Amniotic stem cell (primary cell): ENCODE measurements around the gene STK33.
"Not testable (repeated sequence)": the region's sequence is repeated elsewhere in the genome, so short reads cannot be mapped to it uniquely, and the experiment has no call there.

Experiments used
- DNase-seq: peaks from one replicate; lab custom pipeline; 2025; lab: John Stamatoyannopoulos, UW

STK33 gene

DNA sequence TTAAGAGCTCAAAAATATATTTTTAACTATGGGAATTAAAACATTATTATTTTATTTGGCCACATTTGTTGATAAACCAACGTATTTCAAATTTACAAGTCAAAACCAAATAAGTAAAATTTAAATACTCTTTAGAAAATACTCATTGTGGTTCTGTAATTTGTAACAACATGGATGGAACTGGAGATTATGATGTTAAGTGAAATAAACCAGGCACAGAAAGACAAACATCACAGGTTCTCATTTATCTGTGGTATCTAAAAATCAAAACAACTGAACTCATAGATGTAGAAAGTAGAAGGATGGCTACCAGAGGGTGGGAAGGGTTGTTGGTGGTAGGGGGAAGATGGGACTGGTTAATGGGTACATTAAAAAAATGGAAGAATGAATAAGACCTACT is 50.8 kb downstream of the STK33 start:
- no peak for DNase-seq

DNA sequence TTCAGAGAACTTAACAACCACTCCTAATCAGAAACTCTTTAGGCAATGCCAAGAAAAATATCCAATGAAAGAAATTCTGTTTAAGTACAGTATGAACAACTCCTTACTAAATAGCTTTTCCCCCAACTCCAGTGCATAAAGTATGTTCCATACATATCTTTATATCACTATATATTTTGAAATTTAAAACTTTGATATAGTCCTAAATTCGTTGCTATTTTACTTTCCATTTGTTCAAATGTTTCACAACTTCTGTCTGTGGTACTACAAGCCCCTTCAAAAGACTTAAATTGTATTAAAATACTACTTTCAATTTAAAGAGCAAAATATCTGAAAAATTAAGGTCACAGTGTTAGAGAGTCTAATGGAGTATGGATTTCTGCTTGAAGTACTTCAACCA is 52.6 kb downstream of the STK33 start:
- no peak for DNase-seq

DNA sequence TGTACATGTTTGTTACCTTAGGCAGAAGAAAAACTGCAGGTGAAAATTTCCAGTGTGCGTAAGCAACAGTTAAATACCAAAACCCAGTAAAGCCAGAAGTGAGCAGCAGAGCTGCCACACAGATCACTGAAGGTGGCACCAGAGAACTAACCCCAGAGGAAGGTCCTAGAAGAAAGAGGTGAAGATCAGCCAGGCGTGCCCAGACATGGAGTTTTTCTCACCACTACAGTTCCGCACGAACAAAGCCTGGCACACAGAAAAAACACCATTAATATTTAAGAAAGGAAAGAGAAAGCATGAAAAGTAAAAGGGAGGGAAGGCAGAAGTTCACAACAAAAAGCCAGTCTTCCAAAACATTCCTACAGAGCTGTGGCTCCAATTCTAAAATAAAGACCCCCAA is 60.7 kb downstream of the STK33 start:
- no peak for DNase-seq

DNA sequence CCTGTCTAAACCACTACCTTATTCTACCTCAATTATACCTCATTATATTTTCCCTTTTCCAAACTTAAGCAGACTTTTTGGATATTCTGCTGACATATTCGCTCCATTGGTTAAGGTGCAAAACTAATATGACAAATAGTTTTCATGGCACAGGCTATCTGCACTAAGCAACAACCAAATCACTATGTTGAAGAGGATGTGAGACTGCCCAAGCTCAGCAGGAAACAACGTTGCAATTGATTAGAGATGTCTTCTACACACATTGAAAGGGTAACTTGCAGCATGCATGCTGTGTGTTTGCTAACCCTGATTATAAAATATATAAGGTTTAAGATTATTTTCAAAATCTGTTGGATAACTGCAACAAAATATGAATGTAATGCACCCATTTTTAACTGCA is 61.6 kb downstream of the STK33 start:
- no peak for DNase-seq

DNA sequence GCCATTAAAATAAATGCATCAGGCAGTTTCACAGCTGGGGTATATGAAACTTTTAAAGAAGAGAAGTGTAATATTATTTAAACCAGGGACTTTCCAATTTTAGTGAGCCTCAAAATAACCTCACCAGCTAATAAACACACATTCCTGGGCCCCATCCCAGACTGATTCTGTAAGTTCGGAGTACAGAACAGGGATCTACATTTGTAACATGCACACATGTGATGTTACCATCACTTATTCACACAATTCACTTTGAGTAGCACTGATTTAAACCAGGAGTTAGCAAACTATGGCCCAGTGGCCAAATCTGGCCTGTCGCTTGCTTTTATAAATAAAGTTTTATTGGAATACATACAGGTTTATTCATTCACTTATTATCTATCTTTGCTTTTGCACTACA is 62.0 kb downstream of the STK33 start:
- no peak for DNase-seq

DNA sequence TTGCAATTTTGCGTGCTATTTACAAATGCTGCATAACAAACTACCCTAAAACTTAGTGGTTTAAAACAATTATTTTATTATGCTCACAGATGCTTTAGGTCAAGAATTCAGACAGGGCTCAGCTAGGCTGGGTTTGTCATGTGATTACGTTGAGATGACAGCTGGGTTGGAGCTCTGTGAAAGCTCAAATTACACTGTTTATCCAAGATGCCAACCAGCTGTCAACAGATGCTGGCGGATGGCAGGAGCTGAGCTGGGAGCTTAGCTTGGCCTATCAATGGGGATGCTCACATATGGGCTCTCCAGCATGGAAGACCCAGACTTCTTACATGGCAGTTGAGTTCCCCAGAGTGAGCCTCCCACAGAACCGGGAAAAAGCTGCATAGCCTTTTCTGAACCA is 62.7 kb downstream of the STK33 start:
- DNase-seq = no peak

DNA sequence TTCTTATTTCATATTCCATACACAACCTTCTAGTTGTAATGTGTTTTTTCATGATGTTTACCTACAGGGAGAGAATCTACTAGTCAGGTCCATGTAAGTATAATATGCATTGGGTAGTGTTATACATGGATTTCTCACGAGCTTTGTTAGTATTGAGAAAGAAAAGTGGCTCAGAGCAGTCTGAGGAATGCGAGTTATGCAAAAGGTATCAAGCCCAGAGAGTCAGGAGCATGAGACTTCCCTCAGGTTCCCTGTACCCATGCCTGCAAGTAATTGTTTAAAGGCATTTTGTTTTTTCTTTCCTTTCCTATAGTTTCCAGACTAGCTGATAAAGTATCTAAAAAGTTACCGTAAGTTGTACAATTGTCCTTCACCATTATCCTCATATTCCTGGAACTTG is 66.1 kb downstream of the STK33 start:
- no peak for DNase-seq

DNA sequence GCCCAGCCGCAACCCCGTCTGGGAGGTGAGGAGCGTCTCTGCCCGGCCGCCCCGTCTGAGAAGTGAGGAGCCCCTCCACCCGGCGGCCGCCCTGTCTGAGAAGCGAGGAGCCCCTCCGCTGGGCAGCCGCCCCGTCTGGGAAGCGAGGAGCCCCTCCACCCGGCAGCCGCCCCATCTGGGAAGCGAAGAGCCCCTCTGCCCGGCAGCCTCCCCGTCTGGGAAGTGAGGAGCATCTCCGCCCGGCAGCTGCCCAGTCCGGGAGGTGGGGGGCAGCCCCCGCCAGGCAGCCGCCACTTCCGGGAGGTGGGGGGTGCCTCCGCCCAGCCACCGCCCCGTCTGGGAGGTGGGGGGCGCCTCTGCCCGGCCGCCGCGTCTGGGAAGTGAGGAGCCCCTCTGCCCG is 70.6 kb downstream of the STK33 start:
- DNase-seq = no peak

DNA sequence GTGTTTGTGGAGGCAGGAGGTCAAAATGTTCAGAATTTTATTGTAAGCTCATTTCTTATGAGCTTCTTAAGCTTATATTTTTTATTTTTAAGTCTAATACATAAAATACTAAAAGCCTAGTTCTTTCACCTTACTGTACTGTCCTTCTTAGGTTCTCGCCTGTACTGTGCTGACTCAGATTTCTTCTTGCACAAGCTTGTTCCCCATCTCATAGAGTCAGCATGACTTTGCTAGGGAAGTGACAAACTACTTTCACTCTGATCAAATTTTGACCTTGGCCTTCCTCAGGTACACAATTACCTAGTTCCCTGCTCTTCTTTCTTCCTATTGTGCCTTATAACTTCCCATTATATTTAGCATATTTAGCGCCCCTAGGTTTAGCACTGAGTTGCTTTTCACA is 81.5 kb downstream of the STK33 start:
- DNase-seq = no peak

DNA sequence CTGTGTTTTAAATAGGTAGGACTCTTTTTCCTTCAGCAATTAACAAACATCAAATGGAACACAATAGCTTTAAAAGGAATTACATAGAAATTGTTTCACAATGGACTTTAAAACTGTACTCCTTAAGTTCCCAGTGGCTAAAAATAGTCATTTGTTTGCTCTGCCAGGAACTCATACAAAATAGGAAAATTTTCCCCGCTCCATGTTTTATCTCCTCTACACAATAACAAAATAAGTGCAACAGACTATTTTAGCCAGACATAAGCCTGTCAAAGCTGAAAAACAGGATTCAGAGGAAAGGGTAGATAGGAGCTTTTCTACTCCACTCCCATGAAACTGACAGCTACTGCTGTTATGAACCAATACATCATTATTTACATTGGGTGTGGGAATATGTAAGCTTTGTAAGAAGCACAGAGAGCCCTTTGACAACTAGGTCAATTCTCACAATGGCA is 90.1 kb downstream of the STK33 start:
- DNase-seq = no peak

DNA sequence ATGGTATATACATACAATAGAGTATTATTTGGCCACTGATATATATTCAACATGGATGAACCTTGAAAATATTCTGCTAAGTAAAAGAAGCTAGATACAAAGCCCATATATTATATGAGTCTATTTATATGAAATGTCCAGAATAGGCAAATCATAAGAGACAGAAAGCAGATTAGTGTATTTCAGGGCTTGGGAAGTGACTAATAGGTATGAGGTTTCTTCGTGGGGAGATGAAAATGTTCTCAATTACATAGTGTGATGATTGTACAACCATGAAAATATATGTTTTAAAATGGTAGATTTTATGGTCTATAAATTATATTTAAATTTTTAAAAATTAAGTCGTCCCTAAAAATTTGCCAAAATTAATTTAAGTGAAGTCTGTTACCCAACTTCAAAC is 92.2 kb downstream of the STK33 start:
- DNase-seq = no peak

DNA sequence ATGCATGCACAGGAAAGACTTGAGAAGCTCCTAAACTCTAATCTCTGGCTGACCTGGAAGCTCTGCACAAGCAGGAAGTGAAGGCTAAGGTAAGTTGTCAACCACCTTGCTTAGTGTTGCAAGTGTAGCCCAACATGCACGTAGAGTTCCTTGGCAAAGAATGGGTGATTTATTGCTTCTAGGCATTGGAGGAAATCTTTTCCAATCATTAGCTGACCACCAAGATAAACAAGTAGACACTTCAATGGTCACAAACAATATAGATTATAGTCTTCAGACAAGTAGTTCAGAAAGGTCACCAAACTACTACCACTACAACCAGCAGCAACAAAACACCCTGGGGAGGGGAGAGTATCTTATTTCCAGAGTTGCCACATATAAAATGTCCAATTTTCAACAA is 105.6 kb downstream of the STK33 start:
- DNase-seq = no peak

DNA sequence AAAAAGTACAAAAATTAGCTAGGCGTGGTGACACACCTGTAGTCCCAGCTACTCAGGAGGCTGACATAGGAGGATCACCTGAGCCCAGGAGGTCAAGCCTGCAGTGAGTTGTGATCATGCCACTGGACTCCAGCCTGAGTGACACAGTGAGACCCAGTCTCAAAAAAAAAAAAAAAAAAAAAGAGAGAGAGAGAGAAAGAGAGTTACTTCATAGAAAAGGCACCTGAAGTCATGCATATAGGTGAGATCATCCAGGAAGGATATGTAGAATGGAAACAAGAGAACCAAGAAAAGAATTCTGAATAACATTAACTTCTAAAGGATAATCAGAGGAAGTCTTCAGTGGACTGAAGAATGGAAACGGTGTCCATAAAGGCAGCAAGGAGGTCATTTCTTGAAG is 106.8 kb downstream of the STK33 start:
- no peak for DNase-seq

DNA sequence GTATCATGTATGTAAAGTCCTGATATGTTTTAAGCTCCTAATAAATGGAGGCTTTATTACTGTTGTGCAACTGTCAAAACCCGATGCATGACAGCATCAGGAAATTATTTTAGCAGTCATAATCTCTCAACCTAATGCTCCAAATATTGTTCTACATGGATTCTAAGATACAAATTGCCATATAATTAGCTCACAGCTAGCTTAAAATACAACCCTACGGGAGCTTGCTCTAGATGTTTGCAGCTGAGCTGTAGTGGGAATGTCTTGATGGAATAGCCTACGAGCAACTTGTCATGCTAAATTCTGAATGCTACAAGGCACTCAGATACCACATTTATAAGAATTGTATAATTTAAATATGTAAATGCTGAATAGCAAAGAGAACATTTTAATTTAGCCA is 109.8 kb downstream of the STK33 start:
- DNase-seq = no peak

DNA sequence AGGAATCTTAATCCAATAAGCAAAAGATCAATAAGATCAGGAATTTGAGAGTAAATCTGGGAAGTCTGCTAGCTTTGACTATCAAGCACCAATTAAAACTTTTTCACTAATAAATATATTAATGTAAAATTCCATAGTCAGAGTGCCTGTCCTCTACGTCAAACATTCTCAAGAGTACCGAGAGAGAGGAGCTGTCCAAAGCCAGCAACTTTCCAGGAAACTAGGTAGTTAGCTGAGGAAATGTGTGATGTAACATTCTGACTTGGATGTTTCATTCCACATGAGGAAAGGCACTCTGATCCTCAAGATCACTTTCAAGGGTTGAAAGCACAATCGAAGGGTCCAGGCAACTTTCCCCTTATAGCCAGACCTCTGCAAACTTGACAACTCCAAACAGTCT is 113.2 kb downstream of the STK33 start:
- no peak for DNase-seq

DNA sequence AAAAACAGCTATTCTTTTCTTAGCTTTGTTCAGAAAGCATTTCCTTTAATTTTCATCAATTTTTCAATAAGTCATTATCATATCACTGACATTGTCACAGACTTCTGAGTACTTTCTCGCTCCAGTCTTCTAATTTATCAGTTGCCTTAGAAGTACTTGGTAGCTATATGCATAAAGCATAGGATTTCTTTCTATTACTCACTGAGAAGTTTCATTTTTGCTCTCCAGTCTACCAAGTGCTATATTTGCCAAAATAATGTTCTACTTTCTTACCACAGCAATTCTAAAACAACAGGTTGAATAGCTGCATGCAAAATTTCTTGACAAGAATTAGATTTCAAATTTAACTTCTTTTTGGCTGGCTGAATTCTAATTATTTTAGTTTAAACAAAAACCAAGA is 116.3 kb downstream of the STK33 start:
- DNase-seq = no peak

DNA sequence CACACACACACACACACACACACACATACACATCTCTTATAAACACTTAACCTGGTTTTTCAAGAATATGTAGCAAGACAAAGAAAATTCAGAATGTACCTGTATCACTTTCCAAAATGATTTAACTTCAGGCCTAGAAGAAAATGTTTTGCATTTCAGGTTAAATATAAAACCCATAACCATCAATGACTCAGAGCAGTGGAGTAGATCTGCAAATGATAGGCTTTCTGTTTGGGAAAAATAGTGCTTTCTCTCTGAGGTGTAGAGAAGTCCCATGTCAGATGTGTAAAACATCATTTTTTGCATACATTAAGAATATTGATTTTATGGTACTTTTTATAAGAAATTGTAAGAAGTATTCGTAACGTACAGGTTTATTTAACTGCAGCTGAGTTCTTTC is 116.9 kb downstream of the STK33 start:
- DNase-seq = no peak

DNA sequence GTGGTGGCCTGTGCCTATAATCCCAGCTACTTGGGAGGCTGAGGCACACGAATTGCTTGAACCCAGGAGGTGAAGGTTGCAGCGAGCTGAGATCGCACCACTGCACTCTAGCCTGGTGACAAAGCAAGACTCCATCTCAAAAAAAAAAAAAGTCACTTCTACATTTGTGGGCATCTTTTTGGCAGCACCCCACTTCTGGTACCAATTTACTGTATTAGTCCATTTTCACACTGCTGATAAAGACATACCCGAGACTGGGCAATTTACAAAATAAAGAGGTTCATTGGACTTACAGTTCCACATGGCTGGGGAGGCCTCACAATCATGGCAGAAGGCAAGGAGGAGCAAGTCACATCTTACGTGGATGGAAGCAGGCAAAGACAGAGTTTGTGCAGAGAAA is 126.2 kb downstream of the STK33 start:
- DNase-seq = not testable (repeated sequence)

DNA sequence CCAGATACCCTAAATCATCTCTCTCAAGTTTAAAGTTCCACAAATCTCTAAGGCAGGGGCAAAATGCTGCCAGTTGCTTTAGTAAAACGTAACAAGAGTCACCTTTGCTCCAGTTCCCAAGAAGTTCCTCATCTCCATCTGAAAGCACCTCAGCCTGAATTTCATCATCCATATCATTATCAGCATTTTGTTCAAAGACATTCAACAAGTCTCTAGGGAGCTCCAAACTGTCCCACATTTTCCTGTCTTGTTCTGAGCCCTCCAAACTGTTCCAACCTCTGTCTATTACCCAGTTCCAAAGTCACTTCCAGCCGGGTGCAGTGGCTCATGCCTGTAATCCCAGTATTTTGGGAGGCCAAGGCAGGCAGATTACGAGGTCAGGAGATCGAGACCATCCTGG is 126.7 kb downstream of the STK33 start:
- DNase-seq = not testable (repeated sequence)

DNA sequence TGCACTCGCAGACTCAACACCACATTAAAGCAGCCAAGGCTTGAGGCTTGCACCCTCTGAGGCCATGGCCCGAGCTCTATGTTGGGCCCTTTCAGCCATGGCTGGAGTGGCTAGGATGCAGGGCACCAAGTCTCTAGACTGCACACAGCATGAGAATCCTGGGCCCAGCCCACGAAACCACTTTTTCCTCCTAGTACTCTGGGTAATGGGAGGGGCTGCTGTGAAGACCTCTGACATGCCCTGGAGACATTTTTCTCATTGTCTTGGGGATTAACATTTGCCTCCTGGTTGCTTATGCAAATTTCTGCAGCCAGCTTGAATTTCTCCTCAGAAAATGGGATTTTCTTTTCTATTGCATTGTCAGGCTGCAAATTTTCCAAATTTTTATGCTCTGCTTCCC is 127.1 kb downstream of the STK33 start:
- DNase-seq = not testable (repeated sequence)

DNA sequence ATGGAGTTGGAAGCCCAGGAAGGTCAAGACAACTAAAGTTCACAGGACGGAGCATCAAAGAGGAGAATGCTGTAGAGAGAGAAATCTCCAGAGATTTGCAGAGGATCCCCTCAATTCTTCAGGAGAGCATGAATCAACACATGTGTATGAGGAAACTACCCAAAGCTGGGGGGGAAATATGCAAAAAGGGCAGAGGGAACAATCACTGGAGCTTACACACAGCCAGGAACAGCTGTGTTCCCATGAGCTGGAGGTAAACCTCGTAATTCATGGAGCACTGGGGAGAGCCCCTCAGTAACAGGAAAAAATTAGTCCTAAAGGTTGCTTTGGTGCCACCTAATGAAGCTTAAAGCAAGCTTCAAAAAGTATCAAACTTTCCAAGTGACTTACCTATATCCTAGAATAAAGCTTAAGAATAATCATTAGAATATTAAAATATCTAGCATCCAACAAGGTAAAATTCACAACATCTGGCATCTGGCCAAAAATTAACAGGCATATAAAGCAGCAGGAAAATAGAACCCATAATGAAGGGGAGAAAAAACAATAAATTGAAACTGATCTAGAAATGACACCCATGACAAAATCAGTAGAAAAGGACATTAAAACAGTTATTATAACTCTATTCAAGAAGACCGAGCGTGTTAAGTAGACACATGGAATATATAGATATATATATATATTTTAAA is 134.2 kb downstream of the STK33 start:
- DNase-seq = no peak

DNA sequence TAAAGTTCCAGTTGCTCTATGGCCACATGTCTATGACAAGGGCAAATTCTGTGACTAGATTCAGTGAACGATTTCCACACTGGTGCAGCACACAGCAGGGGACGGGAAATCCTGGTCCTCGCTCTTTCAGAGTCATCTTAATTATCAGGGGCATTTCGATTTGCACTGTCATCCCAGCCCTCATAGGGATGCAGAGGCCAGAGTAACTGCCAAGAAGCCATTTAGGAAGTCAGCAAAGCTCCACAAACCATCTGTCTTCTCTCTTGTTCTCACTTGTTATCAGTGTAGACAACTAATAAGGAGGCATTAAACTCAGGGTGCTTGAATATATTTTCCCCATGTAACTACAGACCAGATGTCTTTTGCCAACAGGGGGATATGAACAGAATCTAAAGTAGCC is 151.7 kb downstream of the STK33 start:
- no peak for DNase-seq

DNA sequence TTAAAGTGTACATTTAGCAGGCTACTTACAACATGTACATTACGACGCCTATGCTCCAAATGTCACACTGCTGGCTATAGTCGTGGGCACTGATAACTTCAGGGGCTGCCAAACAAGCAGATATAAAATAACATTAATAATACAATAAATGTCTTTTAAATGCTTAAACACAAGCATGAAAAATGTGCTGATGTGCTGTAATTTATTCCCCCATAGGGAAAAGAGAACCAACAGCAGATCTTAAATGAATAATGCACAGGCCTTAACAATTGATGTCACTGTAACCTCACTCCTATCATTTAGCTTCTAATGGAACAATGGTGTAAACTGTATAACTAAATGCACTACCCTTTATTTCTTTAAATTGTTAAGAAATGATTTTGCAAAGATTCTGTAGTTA is 153.4 kb downstream of the STK33 start:
- DNase-seq = no peak

DNA sequence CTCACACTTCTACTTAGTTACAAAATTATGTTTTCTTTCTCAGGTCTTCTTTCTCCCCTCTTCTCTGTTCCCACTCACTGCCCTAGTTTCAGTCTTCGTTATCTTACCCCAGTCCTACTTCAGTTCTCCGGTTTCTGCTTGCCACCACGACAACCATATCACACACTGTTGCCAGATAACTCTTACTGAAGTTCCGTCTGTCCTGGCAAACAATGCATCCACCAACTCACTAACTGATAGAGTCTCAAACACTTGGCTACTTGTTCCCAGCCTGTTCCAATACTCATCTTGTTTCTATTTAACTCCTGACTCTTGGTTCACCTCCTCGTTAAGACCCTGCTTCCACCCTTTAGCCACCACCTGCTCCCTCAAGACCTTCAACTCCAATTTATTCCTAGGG is 164.5 kb downstream of the STK33 start:
- no peak for DNase-seq

DNA sequence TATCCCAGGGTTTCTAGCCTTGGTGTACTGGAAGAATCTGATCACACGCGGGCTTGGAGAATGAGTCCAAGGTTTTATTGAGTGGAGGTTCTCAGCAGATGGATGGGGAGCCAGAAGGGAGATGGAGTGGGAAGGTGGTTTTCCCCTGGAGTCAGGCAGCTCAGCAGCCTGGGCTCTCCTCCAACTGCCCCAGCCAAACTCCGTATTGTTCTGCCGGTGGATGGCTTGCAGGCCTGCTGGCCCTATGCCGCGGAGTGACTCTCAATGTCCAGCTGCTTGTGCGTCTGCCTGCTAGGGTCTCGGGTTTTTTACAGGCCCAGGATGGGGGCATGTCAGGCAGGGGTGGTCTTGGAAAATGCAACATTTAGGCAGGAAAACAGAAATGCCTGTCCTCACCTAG is 168.0 kb downstream of the STK33 start:
- DNase-seq = no peak
